Measurements from ENCODE around the gene SNORC. TPM values are rescaled to one million over a fixed set of nuclear protein-coding genes. Genes with fewer than 3 reads are reported as not detected.

The SNORC gene
- total and polyA plus RNA-seq, 2 experiments from 2014 or later = 0.39 TPM; not detected in 1

- Histone ChIP-seq H4K20me1 (ENCODE audit: insufficient read depth) (no peaks in the 10 kb centered on the region), H3K36me3 (ENCODE audit: low read depth) (no peaks in the 10 kb centered on the region), H3K27me3 (replicated peaks; ENCODE audit: insufficient read depth) (no peaks in the 10 kb centered on the region), H3F3A (ENCODE audit: insufficient read depth) (no peaks in the 10 kb centered on the region), H2AFZ (no peak overlapping the region), H3K9me2 (ENCODE audit: insufficient read depth) (no peaks in the 10 kb centered on the region), H3K4me2 (ENCODE audit: unreplicated experiment) (no peak overlapping the region), H3K9ac (no peak overlapping the region), H3K4me3 (no peak overlapping the region), H3K79me2 (ENCODE audit: insufficient read depth) (no peaks in the 10 kb centered on the region), H3K9me3 (ENCODE audit: low read depth) (no peaks in the 10 kb centered on the region), H3K4me1 (ENCODE audit: insufficient read depth) (no peaks in the 10 kb centered on the region), H3K27ac (no peak overlapping the region)
- in situ Hi-C loops (cut with MboI) = no loop called here
- DNase-seq = no peak
- 84 to 86% methylated on average over 21 to 22 of the region's 22 CpGs for WGBS, 2 experiments (ENCODE audit: low coverage in 1 of 2, low lambda C conversion rate in 2 of 2, missing lambda C conversion rate in 2 of 2)
- TF ChIP-seq EZH2 (IDR thresholded peaks at IDR 0.05; ENCODE audit: insufficient read depth, poor library complexity, severe bottlenecking) (no peak), EZH2phosphoT487 (IDR thresholded peaks at IDR 0.05; ENCODE audit: insufficient read depth, low read depth) (no peak)
Measured at GRCh38 chr2:232871835-232872736, 2.0 kb downstream of the SNORC start.

- Histone ChIP-seq H3K36me3 (ENCODE audit: low read depth) (no peaks in the 10 kb centered on the region), H3F3A (ENCODE audit: insufficient read depth) (no peaks in the 10 kb centered on the region), H3K4me1 (ENCODE audit: insufficient read depth) (no peaks in the 10 kb centered on the region), H3K27ac (no peak overlapping the region), H3K79me2 (ENCODE audit: insufficient read depth) (no peaks in the 10 kb centered on the region), H3K27me3 (replicated peaks; ENCODE audit: insufficient read depth) (no peaks in the 10 kb centered on the region), H3K4me3 (no peak overlapping the region), H2AFZ (no peak overlapping the region), H3K9me3 (ENCODE audit: low read depth) (no peaks in the 10 kb centered on the region), H3K4me2 (ENCODE audit: unreplicated experiment) (no peak overlapping the region), H4K20me1 (ENCODE audit: insufficient read depth) (no peaks in the 10 kb centered on the region), H3K9me2 (ENCODE audit: insufficient read depth) (no peaks in the 10 kb centered on the region), H3K9ac (no peak overlapping the region)
- WGBS, 2 experiments (ENCODE audit: low coverage in 1 of 2, low lambda C conversion rate in 2 of 2, missing lambda C conversion rate in 2 of 2) = 83% methylated on average over 9 of the region's 9 CpGs
- no peak for TF ChIP-seq EZH2phosphoT487 (IDR thresholded peaks at IDR 0.05; ENCODE audit: insufficient read depth, low read depth)
- TF ChIP-seq EZH2 (IDR thresholded peaks at IDR 0.05; ENCODE audit: insufficient read depth, poor library complexity, severe bottlenecking) = no peak
- DNase-seq = no peak
- in situ Hi-C loops (cut with MboI) = no loop called here
Measured at GRCh38 chr2:232872826-232873225, 2.8 kb downstream of the SNORC start.

GRCh38 chr2:232873292-232873908 is 3.3 kb downstream of the SNORC start:
- no peak overlapping the region for H2AFZ ChIP-seq
- in situ Hi-C loops (cut with MboI) = no loop called here

GRCh38 chr2:232873909-232874641 is 4.0 kb downstream of the SNORC start:
- no peaks in the 10 kb centered on the region for H4K20me1 ChIP-seq (ENCODE audit: insufficient read depth)
- no peak overlapping the region for H3K9ac ChIP-seq
- DNase-seq = no peak
- H3F3A ChIP-seq (ENCODE audit: insufficient read depth) = no peaks in the 10 kb centered on the region
- H3K9me2 ChIP-seq (ENCODE audit: insufficient read depth) = no peaks in the 10 kb centered on the region
- no peaks in the 10 kb centered on the region for H3K36me3 ChIP-seq (ENCODE audit: low read depth)
- in situ Hi-C loops (cut with MboI) = no loop called here
- 89 to 92% methylated on average over 6 of the region's 6 CpGs for WGBS, 2 experiments (ENCODE audit: low coverage in 1 of 2, low lambda C conversion rate in 2 of 2, missing lambda C conversion rate in 2 of 2)
- H3K9me3 ChIP-seq (ENCODE audit: low read depth) = no peaks in the 10 kb centered on the region
- H3K27ac ChIP-seq = no peak overlapping the region
- no peaks in the 10 kb centered on the region for H3K27me3 ChIP-seq (replicated peaks; ENCODE audit: insufficient read depth)
- TF ChIP-seq EZH2 (IDR thresholded peaks at IDR 0.05; ENCODE audit: insufficient read depth, poor library complexity, severe bottlenecking) (no peak), EZH2phosphoT487 (IDR thresholded peaks at IDR 0.05; ENCODE audit: insufficient read depth, low read depth) (no peak)
- H2AFZ ChIP-seq = no peak overlapping the region
- no peak overlapping the region for H3K4me3 ChIP-seq
- no peaks in the 10 kb centered on the region for H3K79me2 ChIP-seq (ENCODE audit: insufficient read depth)
- no peaks in the 10 kb centered on the region for H3K4me1 ChIP-seq (ENCODE audit: insufficient read depth)
- H3K4me2 ChIP-seq (ENCODE audit: unreplicated experiment) = no peak overlapping the region

More at GRCh38 chr2:232873292-232873908, 3.3 kb downstream of the SNORC start:
- no peaks in the 10 kb centered on the region for H3F3A ChIP-seq (ENCODE audit: insufficient read depth)
- no peaks in the 10 kb centered on the region for H3K27me3 ChIP-seq (replicated peaks; ENCODE audit: insufficient read depth)
- H4K20me1 ChIP-seq (ENCODE audit: insufficient read depth) = no peaks in the 10 kb centered on the region
- H3K4me2 ChIP-seq (ENCODE audit: unreplicated experiment) = no peak overlapping the region
- DNase-seq = no peak
- no peaks in the 10 kb centered on the region for H3K9me2 ChIP-seq (ENCODE audit: insufficient read depth)
- 91 to 92% methylated on average over 12 to 14 of the region's 14 CpGs for WGBS, 2 experiments (ENCODE audit: low coverage in 1 of 2, low lambda C conversion rate in 2 of 2, missing lambda C conversion rate in 2 of 2)
- no peaks in the 10 kb centered on the region for H3K4me1 ChIP-seq (ENCODE audit: insufficient read depth)
- H3K27ac ChIP-seq = no peak overlapping the region
- H3K9ac ChIP-seq = no peak overlapping the region
- H3K9me3 ChIP-seq (ENCODE audit: low read depth) = no peaks in the 10 kb centered on the region
- TF ChIP-seq EZH2 (IDR thresholded peaks at IDR 0.05; ENCODE audit: insufficient read depth, poor library complexity, severe bottlenecking) = no peak
- TF ChIP-seq EZH2phosphoT487 (IDR thresholded peaks at IDR 0.05; ENCODE audit: insufficient read depth, low read depth) = no peak
- H3K4me3 ChIP-seq = no peak overlapping the region
- no peaks in the 10 kb centered on the region for H3K36me3 ChIP-seq (ENCODE audit: low read depth)
- H3K79me2 ChIP-seq (ENCODE audit: insufficient read depth) = no peaks in the 10 kb centered on the region

All from GM23248 (cell line).